Erythroblast (primary cell): ENCODE measurements around the gene TBX3.

ENCODE experiments used
- DNase-seq, 2 experiments: peaks; one replicate each; lab custom pipeline; 2025; lab: John Stamatoyannopoulos, UW
- GATA1 ChIP-seq: IDR thresholded peaks from 2 replicates; pipeline ENCODE4 v1.6.1; 2011; ENCODE audit warnings: low read depth, mild to moderate bottlenecking, control low read depth, low read length, moderate library complexity
- POLR2A ChIP-seq: IDR thresholded peaks from 2 replicates; pipeline ENCODE4 v1.6.1; 2011; ENCODE audit warnings: mild to moderate bottlenecking, low read length

TBX3 gene

DNA sequence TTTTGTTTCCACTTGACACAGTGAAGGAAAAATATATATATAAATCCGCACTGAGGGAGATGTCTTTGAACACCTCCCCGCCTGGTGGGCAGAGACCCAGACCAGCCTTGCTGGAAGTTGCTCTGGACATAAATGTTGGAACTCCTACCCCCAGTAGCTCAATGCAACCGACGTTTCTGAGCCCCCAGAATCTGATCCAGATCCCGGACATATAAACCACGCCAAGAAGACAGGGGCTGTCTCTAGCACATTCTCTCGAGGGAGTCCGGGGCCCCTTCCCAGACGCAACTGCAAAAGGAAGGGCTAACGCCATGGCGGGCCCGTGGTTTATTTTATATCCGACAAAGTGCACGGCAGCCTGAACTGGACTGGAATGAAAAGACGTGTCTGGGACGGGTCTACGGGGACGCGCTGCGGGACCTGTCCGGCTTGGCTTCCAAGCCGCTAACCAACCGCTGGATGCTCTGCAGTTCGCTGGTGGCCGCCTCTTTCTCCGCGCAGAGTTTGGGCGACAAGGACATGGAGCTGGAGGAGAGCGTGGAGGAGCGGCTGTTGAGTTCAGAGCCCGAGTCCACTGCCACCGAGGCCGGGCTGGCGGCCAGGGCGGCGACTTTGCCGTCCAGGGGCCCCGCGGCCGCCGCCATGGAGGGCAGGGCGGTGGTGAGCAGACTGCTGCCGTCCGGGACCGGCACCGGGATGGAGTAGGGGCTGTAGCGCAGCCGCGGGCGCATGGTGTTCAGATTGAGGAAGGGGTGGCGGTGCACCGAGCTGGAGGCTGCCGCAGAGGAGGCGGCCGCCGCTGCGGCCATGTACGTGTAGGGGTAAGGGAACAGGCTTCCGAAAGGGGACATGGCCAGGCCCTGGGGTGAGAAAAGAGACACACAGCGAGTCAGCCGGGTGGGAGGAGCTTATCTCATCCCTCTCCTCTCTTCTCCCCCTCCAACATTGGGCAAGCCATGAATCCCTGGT, 12.2 kb downstream of the TBX3 start:
- DNase-seq: no peak
- TF ChIP-seq GATA1: no peak
- TF ChIP-seq POLR2A: no peak

DNA sequence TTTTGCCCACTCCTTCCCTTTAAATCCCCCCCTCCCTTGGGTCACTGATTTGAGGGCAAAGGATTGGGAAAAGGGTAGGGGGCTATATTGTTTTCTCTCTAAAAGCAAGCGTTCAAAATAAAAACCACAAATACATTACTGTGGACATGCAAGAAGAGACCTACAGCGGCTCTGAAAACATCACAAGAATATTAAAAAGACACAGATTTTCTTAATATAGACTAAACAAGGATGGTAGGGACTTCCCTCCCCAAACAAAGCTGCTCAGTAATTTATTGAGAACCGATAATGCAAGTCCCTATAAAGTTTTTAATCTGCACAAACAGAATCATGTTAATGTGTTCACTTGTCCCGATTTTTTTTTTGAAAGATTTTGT, 12.9 kb downstream of the TBX3 start:
- TF ChIP-seq POLR2A (no peak), GATA1 (no peak)
- no peak for DNase-seq

- no peak for DNase-seq
- TF ChIP-seq GATA1 (no peak), POLR2A (no peak)
Observed at GRCh38 chr12:114670291-114670980, 13.5 kb downstream of the TBX3 start.

GRCh38 chr12:114669401-114670290, 14.3 kb downstream of the TBX3 start:
- TF ChIP-seq POLR2A (no peak), GATA1 (no peak)
- DNase-seq: no peak

DNA sequence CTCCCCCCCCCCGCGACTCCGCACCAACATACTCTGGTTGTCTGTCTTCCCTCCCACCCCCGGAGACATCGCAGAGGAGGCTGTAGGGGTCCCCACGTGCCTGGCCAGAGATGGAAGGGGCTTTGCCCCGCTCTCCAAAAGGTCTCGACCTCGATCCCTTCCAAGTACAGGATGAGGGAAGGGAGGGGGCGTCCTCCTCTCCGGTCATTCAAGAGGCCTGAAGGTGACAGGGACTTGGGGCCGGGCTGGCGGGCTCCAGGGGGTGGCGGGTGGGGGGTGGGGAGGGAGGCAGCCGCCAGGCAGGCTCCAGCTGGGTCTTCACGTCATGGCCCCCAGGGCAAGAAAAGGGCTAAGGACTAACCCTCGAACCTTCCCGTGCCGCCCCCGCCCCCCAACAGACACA, 15.1 kb downstream of the TBX3 start:
- no peak for DNase-seq

DNA sequence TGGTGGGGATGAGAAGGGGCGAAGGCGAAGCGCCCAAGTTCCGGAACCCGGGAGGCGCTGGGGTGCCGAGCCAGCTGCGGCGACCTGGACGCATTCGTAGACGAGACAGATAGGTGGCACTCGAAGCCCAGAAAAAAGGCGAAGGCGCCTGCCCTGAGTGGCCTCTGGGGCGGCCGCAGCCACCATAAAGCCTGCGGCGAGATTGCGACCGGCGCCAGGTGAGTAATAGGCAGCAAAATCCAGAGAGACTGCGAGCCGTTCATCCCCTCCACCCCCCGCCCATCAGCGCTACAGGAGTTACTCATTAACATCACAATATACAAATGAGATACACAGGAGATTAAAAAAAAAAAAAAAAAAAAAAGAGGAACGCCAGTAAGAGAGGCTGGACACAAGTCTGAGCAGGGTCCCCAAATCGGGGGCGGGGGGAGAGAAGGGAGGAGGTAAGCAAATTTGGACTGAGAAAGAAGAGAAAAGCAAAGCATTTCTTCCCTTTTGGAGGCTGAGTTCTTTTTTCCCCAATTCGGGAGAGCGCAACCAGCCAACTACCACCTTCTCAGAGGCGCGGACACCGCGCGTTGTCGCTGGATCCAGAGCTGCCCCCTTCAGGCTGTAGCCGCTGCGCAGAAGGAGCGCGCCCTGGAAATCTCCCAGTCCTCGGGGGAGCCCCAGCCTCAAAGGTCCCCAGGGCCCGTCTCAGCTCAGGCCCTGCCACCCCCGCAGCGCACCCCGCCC, 15.7 kb downstream of the TBX3 start:
- TF ChIP-seq GATA1: no peak
- TF ChIP-seq POLR2A: no peak
- peak; percentile 23 to 31 for DNase-seq

More for the DNA sequence above, 15.1 kb downstream of the TBX3 start:
- TF ChIP-seq POLR2A: no peak

- DNase-seq: no peak
- no peak for TF ChIP-seq POLR2A
- TF ChIP-seq GATA1: no peak
Observed at GRCh38 chr12:114667669-114668150, 16.3 kb downstream of the TBX3 start.

DNA sequence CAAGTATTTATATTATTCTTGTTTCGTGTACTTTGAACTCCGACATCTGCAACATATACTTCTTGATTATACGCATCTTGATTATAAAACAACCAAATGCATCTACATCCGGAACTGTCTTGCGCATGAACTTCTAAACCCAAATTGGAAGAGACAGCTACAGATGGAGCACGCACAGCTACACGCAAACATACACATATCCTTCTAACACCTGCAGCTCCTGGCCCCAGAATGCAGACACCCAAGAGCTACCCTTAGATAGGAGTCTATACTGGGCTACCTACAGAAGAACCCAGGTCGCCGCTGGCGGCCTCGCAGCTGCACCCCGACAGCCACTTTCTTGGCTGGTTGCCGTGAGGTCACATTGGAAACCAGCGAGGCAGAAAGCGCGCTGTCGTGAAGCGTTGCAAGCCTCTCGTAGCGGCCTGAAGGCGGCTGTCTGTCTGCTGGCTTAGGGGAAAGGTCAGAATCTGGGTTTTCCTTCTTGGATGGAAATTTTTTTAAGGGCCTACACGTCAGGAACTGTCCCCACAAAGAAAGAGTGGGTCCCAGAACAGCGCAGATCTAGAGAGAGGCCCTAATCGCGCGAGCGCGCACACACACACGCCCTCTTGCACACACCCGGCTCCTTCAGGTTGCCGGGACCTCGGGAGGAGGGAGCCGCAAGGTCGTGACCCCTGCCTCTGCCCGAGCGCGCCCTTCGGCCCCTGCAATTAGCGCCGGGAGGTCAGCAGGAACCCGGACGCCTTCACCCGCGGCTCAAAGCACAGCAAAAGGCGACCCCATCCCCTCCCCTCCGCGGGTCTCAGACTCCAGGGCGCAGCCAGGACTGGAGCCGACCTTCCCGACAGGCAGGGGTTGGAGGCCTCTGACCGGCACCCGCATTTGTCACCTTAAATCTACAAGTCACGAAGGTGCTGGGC, 17.0 kb downstream of the TBX3 start:
- DNase-seq: no peak
- TF ChIP-seq GATA1 (no peak), POLR2A (no peak)

DNA sequence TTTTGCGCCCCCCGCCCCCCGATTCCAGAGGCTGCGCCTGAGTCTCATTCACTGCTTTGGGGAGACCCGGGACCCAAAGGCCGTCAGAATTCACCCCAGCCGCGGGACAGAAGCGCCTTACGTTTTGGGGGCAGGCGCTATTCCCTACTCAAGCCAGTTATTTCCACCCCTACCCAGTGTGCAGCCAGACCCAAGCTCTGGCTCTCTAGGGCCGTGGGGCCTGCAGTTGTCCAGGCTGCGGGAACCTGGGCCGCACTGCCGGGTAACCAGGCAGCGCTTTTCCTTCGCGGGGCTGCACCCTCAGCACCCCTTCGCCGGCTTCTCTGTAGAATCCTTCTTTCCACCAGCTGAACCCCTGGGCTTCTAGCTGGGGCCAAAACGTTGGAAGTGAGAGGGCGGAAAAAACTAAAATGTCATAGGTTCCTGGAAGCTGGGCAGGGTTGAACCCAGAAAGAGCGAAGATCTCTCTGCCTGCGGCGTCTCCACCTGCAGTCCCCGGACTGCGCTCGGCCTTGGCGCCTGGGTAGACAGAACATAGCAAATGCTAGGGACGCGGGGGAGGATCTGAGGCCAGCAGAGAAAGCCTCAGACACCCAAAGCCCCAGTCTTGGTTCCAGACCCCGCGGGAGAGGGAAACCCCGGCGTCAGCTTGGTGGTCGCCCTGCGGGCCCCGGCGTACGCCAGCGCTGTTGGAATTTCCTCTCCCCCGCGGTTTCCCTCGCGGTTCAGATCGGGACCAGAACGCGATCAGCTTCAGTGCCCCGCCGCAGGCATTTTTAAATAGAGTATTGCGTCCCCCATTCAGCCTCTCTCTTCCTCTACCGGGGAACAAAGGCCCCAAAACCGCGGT, 18.3 kb downstream of the TBX3 start:
- TF ChIP-seq GATA1 (no peak), POLR2A (no peak)
- no peak for DNase-seq

DNA sequence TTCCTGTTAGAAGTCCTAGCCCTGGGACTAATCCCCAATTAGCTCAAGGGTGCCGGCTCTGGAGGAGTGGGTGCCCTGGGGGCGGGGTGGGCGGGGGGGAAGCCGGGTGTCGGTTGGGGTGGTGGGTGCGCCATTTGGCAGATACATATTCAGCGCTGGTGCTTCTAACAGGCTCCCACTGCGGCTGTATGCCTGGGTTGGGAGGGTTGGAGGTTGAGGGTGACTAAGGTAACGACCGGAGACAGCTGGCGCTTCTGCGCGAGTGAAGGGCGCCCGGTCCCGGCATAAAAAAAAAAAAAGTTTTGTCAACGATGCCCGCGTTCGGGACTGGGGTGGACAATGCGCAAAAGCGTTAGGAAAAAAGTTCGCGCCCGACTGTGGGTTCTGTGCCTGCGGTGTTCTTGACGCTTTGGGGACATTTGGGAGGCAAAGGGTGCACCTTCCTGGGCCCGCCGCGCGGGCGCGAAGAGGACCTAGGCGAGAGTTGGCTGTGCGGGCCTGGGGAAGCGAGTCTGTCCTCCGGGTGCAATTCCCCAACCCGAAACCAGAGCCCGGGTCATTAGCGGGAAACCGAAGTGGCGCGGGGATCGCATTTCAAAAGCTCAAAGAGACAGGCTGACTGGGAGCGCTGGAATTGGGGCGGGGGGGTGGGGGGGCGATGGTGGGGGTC, 19.2 kb downstream of the TBX3 start:
- TF ChIP-seq GATA1: no peak
- no peak for TF ChIP-seq POLR2A
- DNase-seq: no peak
